Immature natural killer cell (primary cell): ENCODE results near the gene EIF1. TPM values are rescaled to one million over a fixed set of nuclear protein-coding genes. Genes with fewer than 3 reads are reported as not detected.
"Not testable (repeated sequence)": the region's sequence is repeated elsewhere in the genome, so short reads cannot be mapped to it uniquely, and the experiment has no call there.

ENCODE experiments used
- DNase-seq, 3 donors: peaks; one replicate each; pipeline ENCODE4 v3.0.0; 2022; ENCODE audit warnings: mixed read lengths in 1 of 3
- H3K27ac Mint-ChIP-seq, 6 donors: one replicate each; pipeline ENCODE4 v1.8.0; 2020; ENCODE audit warnings: mixed read lengths in 6 of 6, mild to moderate bottlenecking in 5 of 6, inconsistent platforms in 4 of 6, moderate library complexity in 3 of 6
- H3K27me3 Mint-ChIP-seq, 3 donors: one replicate each; pipeline ENCODE4 v1.8.0; 2020 to 2021; ENCODE audit warnings: low read depth in 3 of 3, mild to moderate bottlenecking in 3 of 3, mixed read lengths in 3 of 3, moderate library complexity in 3 of 3, inconsistent platforms in 1 of 3
- H3K36me3 Mint-ChIP-seq, 3 donors: one replicate each; pipeline ENCODE4 v1.8.0; 2020; ENCODE audit warnings: mixed read lengths in 3 of 3, inconsistent platforms in 2 of 3, mild to moderate bottlenecking in 2 of 3
- H3K4me1 Mint-ChIP-seq, 2 donors: one replicate each; pipeline ENCODE4 v1.8.0; 2020; ENCODE audit warnings: inconsistent platforms in 2 of 2, mild to moderate bottlenecking in 2 of 2, mixed read lengths in 2 of 2, moderate library complexity in 1 of 2
- H3K4me3 Mint-ChIP-seq, 5 donors: one replicate each; pipeline ENCODE4 v1.8.0; 2020; ENCODE audit warnings: mild to moderate bottlenecking in 5 of 5, mixed read lengths in 5 of 5, inconsistent platforms in 3 of 5, moderate library complexity in 3 of 5
- H3K9me3 Mint-ChIP-seq, 6 donors: one replicate each; pipeline ENCODE4 v1.8.0; 2020; ENCODE audit warnings: mild to moderate bottlenecking in 6 of 6, mixed read lengths in 6 of 6, inconsistent platforms in 4 of 6, moderate library complexity in 3 of 6
- polyA plus RNA-seq, 3 donors: library from polyadenylated mRNA; unstranded; fragments of 300-500 nt; fragmentation: Illumina TruSeq; gene quantifications; one replicate each; pipeline ENCODE4 v1.2.3, GENCODE V29; 2021

EIF1 gene
- polyA plus RNA-seq, 3 donors from 2014 or later, result 639 to 1,260 (median 915) TPM

- peaks cover 0 to 3% of the 10 kb centered on the region in 2 donors for H3K4me1 Mint-ChIP-seq
- H3K4me3 Mint-ChIP-seq, result no peak overlapping the region
- H3K27ac Mint-ChIP-seq, result no peak overlapping the region
- H3K27me3 Mint-ChIP-seq, result peaks cover 0 to 6% (median 6%) of the 10 kb centered on the region in 3 donors
- H3K9me3 Mint-ChIP-seq, result no peaks in the 10 kb centered on the region
- no peak for DNase-seq
- H3K36me3 Mint-ChIP-seq, result no peaks in the 10 kb centered on the region
Measured at GRCh38 chr17:41660221-41660711, 28.4 kb upstream of the EIF1 start.

- no peaks in the 10 kb centered on the region for H3K36me3 Mint-ChIP-seq
- H3K27ac Mint-ChIP-seq, result peak overlapping the region in 3 of 6 donors; percentile 46 to 69 (median 63)
- H3K9me3 Mint-ChIP-seq, result no peaks in the 10 kb centered on the region
- H3K4me1 Mint-ChIP-seq, result peaks cover 21 to 22% of the 10 kb centered on the region in 2 donors
- no peak overlapping the region for H3K4me3 Mint-ChIP-seq
- DNase-seq, result no peak
- peaks cover 8 to 15% (median 9%) of the 10 kb centered on the region in 3 donors for H3K27me3 Mint-ChIP-seq
Measured at GRCh38 chr17:41663451-41664171, 25.1 kb upstream of the EIF1 start.

- H3K4me3 Mint-ChIP-seq, result peak overlapping the region in 1 of 5 donors; percentile 43
- H3K36me3 Mint-ChIP-seq, result no peaks in the 10 kb centered on the region
- peaks cover 8 to 15% (median 9%) of the 10 kb centered on the region in 3 donors for H3K27me3 Mint-ChIP-seq
- DNase-seq, result no peak
- peak overlapping the region in 1 of 6 donors; percentile 7 for H3K27ac Mint-ChIP-seq
- no peaks in the 10 kb centered on the region for H3K9me3 Mint-ChIP-seq
- peaks cover 21 to 22% of the 10 kb centered on the region in 2 donors for H3K4me1 Mint-ChIP-seq
Measured at GRCh38 chr17:41664172-41664457, 24.6 kb upstream of the EIF1 start.

- DNase-seq, result no peak
- peaks cover 21 to 22% of the 10 kb centered on the region in 2 donors for H3K4me1 Mint-ChIP-seq
- H3K4me3 Mint-ChIP-seq, result peak overlapping the region; percentile 86 to 97 (median 93)
- H3K27ac Mint-ChIP-seq, result peak overlapping the region; percentile 59 to 99 (median 92)
- H3K36me3 Mint-ChIP-seq, result no peaks in the 10 kb centered on the region
- H3K9me3 Mint-ChIP-seq, result no peaks in the 10 kb centered on the region
- H3K27me3 Mint-ChIP-seq, result peaks cover 8 to 13% (median 9%) of the 10 kb centered on the region in 3 donors
Measured at GRCh38 chr17:41664587-41665565, 23.8 kb upstream of the EIF1 start.

- Mint-ChIP-seq H3K27ac (peak overlapping the region; percentile 97 to 99 (median 98)), H3K4me1 (peaks cover 21 to 22% of the 10 kb centered on the region in 2 donors), H3K9me3 (no peaks in the 10 kb centered on the region), H3K36me3 (no peaks in the 10 kb centered on the region), H3K4me3 (peak overlapping the region; percentile 86 to 97 (median 93)), H3K27me3 (peaks cover 8 to 12% (median 9%) of the 10 kb centered on the region in 3 donors)
- DNase-seq, result peak; percentile 87 to 90 (median 90)
Measured at GRCh38 chr17:41665566-41666236, 23.0 kb upstream of the EIF1 start.

GRCh38 chr17:41666237-41666641 lies 22.4 kb upstream of the EIF1 start:
- peaks cover 21 to 22% of the 10 kb centered on the region in 2 donors for H3K4me1 Mint-ChIP-seq
- peak overlapping the region; percentile 86 to 97 (median 93) for H3K4me3 Mint-ChIP-seq
- no peaks in the 10 kb centered on the region for H3K36me3 Mint-ChIP-seq
- no peaks in the 10 kb centered on the region for H3K9me3 Mint-ChIP-seq
- peak; percentile 74 to 76 (median 75) for DNase-seq
- peaks cover 8 to 12% (median 9%) of the 10 kb centered on the region in 3 donors for H3K27me3 Mint-ChIP-seq
- peak overlapping the region; percentile 97 to 99 (median 98) for H3K27ac Mint-ChIP-seq

GRCh38 chr17:41666708-41667279 lies 21.9 kb upstream of the EIF1 start:
- peak; percentile 79 to 81 (median 81) for DNase-seq
- Mint-ChIP-seq H3K9me3 (no peaks in the 10 kb centered on the region), H3K4me3 (peak overlapping the region; percentile 86 to 97 (median 93)), H3K27me3 (peaks cover 8 to 12% (median 9%) of the 10 kb centered on the region in 3 donors), H3K4me1 (peaks cover 21 to 22% of the 10 kb centered on the region in 2 donors), H3K36me3 (no peaks in the 10 kb centered on the region), H3K27ac (peak overlapping the region; percentile 97 to 99 (median 98))

GRCh38 chr17:41667280-41668041 lies 21.2 kb upstream of the EIF1 start:
- peak overlapping the region; percentile 97 to 99 (median 98) for H3K27ac Mint-ChIP-seq
- H3K36me3 Mint-ChIP-seq, result no peaks in the 10 kb centered on the region
- H3K27me3 Mint-ChIP-seq, result peaks cover 8 to 12% (median 9%) of the 10 kb centered on the region in 3 donors
- no peak for DNase-seq
- H3K4me1 Mint-ChIP-seq, result peaks cover 21 to 22% of the 10 kb centered on the region in 2 donors
- no peaks in the 10 kb centered on the region for H3K9me3 Mint-ChIP-seq
- peak overlapping the region; percentile 3 to 97 (median 90) for H3K4me3 Mint-ChIP-seq

- no peaks in the 10 kb centered on the region for H3K9me3 Mint-ChIP-seq
- no peak overlapping the region for H3K27ac Mint-ChIP-seq
- H3K4me1 Mint-ChIP-seq, result peaks cover 5 to 6% of the 10 kb centered on the region in 2 donors
- DNase-seq, result no peak
- no peaks in the 10 kb centered on the region for H3K27me3 Mint-ChIP-seq
- H3K36me3 Mint-ChIP-seq, result no peaks in the 10 kb centered on the region
- no peak overlapping the region for H3K4me3 Mint-ChIP-seq
Measured at GRCh38 chr17:41672153-41672552, 16.5 kb upstream of the EIF1 start.

GRCh38 chr17:41675157-41676057 lies 13.3 kb upstream of the EIF1 start:
- H3K36me3 Mint-ChIP-seq, H3K27ac Mint-ChIP-seq: not testable (repeated sequence)

GRCh38 chr17:41676058-41676419 lies 12.6 kb upstream of the EIF1 start:
- Mint-ChIP-seq H3K4me3 (no peak overlapping the region), H3K27ac (no peak overlapping the region), H3K36me3 (no peaks in the 10 kb centered on the region), H3K4me1 (peaks cover 21 to 25% of the 10 kb centered on the region in 2 donors), H3K27me3 (no peaks in the 10 kb centered on the region), H3K9me3 (no peaks in the 10 kb centered on the region)
- DNase-seq, result no peak

More at GRCh38 chr17:41675157-41676057, 13.3 kb upstream of the EIF1 start:
- not testable (repeated sequence) for H3K27me3 Mint-ChIP-seq, H3K4me3 Mint-ChIP-seq, H3K9me3 Mint-ChIP-seq, DNase-seq
- H3K4me1 Mint-ChIP-seq, result peaks cover 21 to 25% of the 10 kb centered on the region in 2 donors
